Dedifferentiated amniotic fluid mesenchymal stem cell (primary cell): ENCODE data around the gene BORCS5.
A peak's percentile ranks its signal among the peaks of the same experiment; 100 is the strongest.

Experiments
- DNase-seq: peaks from one replicate; pipeline ENCODE4 v3.0.0-alpha.2; 2016; ENCODE audit errors: extremely low spot score

BORCS5 gene

GRCh38 chr12:12353276-12353675 is 3.6 kb upstream of the BORCS5 start:
- DNase-seq: no peak

- no peak for DNase-seq
These were observed 3.1 kb upstream of the BORCS5 start for GRCh38 chr12:12353807-12354206.

GRCh38 chr12:12356467-12356895 is 397 bp upstream of the BORCS5 start:
- no peak for DNase-seq

GRCh38 chr12:12357719-12358461 is 1.0 kb downstream of the BORCS5 start:
- peak; percentile 58 for DNase-seq

- DNase-seq: no peak
These were observed 1.6 kb downstream of the BORCS5 start for GRCh38 chr12:12358528-12358927.

- no peak for DNase-seq
These were observed 8.0 kb downstream of the BORCS5 start for GRCh38 chr12:12364787-12365445.

- DNase-seq: no peak
These were observed 8.5 kb downstream of the BORCS5 start for GRCh38 chr12:12365446-12365802.

- peak; percentile 70 for DNase-seq
These were observed 9.1 kb downstream of the BORCS5 start for GRCh38 chr12:12365931-12366431.

GRCh38 chr12:12366701-12367481 is 10.0 kb downstream of the BORCS5 start:
- no peak for DNase-seq

GRCh38 chr12:12367482-12367998 is 10.7 kb downstream of the BORCS5 start:
- DNase-seq: no peak

GRCh38 chr12:12372946-12373722 is 16.3 kb downstream of the BORCS5 start:
- DNase-seq: no peak

- DNase-seq: peak; percentile 87
These were observed 20.0 kb downstream of the BORCS5 start for GRCh38 chr12:12376646-12377448.

- DNase-seq: no peak
These were observed 21.7 kb downstream of the BORCS5 start for GRCh38 chr12:12378616-12379015.

GRCh38 chr12:12379831-12380730 is 23.2 kb downstream of the BORCS5 start:
- DNase-seq: no peak

GRCh38 chr12:12380949-12381593 is 24.2 kb downstream of the BORCS5 start:
- DNase-seq: no peak

GRCh38 chr12:12381982-12382381 is 25.1 kb downstream of the BORCS5 start:
- DNase-seq: no peak

- no peak for DNase-seq
These were observed 27.9 kb downstream of the BORCS5 start for GRCh38 chr12:12384571-12385340.

GRCh38 chr12:12387501-12387900 is 30.6 kb downstream of the BORCS5 start:
- no peak for DNase-seq
